HCT116 (cell line): Measurements from ENCODE around the gene DISP2.

Experiments used
- CEBPB ChIP-seq: IDR thresholded peaks from 2 replicates; pipeline ENCODE4 v1.6.1; 2012; ENCODE audit warnings: low read depth
- POLR2AphosphoS5 ChIP-seq: IDR thresholded peaks from 2 replicates; pipeline ENCODE4 v1.6.1; 2011; ENCODE audit warnings: mild to moderate bottlenecking, low read depth, low read length, moderate library complexity
- SIN3A ChIP-seq: IDR thresholded peaks from 2 replicates; pipeline ENCODE4 v1.6.1; 2012; ENCODE audit warnings: low read depth
- SP1 ChIP-seq: IDR thresholded peaks from 2 replicates; pipeline ENCODE4 v1.6.1; 2012; ENCODE audit warnings: low read depth
- ZNF274 ChIP-seq: fragments of 200-500 bp; sonication (Bioruptor generic); IDR thresholded peaks from 2 replicates; pipeline ENCODE4 v1.6.1; 2014; ENCODE audit warnings: mild to moderate bottlenecking, low read depth, low read length, inconsistent platforms
- TF ChIP-seq, protein P1 (sequence below), 3 experiments: fragments of 200-600 bp in 1 of 3; sonication (generic) in 1 of 3; IDR thresholded peaks in 2 of 3; conservative IDR thresholded peaks in 1 of 3; 2 replicates each; pipeline ENCODE4 v1.5.1; 2012 to 2017; ENCODE audit warnings: low read depth in 2 of 3, low read length in 2 of 3, antibody characterized with exemption in 1 of 3, borderline replicate concordance in 1 of 3, control low read depth in 1 of 3, mild to moderate bottlenecking in 1 of 3, mixed read lengths in 1 of 3, mixed run types in 1 of 3, moderate library complexity in 1 of 3; ENCODE audit not compliant: insufficient read depth in 1 of 3

GRCh38 chr15:40330368-40330836 is 27.6 kb upstream of the DISP2 start:
- TF ChIP-seq ZNF274 (no peak), POLR2AphosphoS5 (no peak), SIN3A (no peak), CEBPB (no peak), SP1 (no peak)
- TF ChIP-seq, protein P1, sequence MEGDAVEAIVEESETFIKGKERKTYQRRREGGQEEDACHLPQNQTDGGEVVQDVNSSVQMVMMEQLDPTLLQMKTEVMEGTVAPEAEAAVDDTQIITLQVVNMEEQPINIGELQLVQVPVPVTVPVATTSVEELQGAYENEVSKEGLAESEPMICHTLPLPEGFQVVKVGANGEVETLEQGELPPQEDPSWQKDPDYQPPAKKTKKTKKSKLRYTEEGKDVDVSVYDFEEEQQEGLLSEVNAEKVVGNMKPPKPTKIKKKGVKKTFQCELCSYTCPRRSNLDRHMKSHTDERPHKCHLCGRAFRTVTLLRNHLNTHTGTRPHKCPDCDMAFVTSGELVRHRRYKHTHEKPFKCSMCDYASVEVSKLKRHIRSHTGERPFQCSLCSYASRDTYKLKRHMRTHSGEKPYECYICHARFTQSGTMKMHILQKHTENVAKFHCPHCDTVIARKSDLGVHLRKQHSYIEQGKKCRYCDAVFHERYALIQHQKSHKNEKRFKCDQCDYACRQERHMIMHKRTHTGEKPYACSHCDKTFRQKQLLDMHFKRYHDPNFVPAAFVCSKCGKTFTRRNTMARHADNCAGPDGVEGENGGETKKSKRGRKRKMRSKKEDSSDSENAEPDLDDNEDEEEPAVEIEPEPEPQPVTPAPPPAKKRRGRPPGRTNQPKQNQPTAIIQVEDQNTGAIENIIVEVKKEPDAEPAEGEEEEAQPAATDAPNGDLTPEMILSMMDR (IDR thresholded peaks at IDR 0.05 in 2 of 3, conservative IDR thresholded peaks at IDR 0.05 in 1 of 3; ENCODE audit: borderline replicate concordance in 1 of 3, insufficient read depth in 1 of 3, low read depth in 2 of 3, low read length in 2 of 3), result no peak
